Stimulated activated naive CD8-positive, alpha-beta T cell treated with anti-CD3 and anti-CD28 coated beads, Interleukin-15, Interleukin-2, amounts not matched to agents 100 ng/mL and 50 ng/mL, for 24 hours (primary cell): Measurements from ENCODE around the gene KCNQ1OT1.

Experiments
- H3K27ac Mint-ChIP-seq: one replicate; pipeline ENCODE4 v1.8.0; 2021; ENCODE audit warnings: mild to moderate bottlenecking, mixed read lengths
- H3K27me3 Mint-ChIP-seq: one replicate; pipeline ENCODE4 v1.8.0; 2021; ENCODE audit warnings: mixed read lengths
- H3K36me3 Mint-ChIP-seq: one replicate; pipeline ENCODE4 v1.8.0; 2021; ENCODE audit warnings: low read depth, mixed read lengths
- H3K4me1 Mint-ChIP-seq: one replicate; pipeline ENCODE4 v1.8.0; 2021; ENCODE audit warnings: low read depth, mixed read lengths
- H3K4me3 Mint-ChIP-seq: one replicate; pipeline ENCODE4 v1.8.0; 2021; ENCODE audit warnings: mild to moderate bottlenecking, mixed read lengths
- H3K9me3 Mint-ChIP-seq: one replicate; pipeline ENCODE4 v1.8.0; 2021; ENCODE audit warnings: mixed read lengths

Gene KCNQ1OT1

GRCh38 chr11:2681408-2682145, 18.2 kb downstream of the KCNQ1OT1 start:
- Mint-ChIP-seq H3K4me3 (no peak overlapping the region), H3K36me3 (no peaks in the 10 kb centered on the region), H3K4me1 (peaks cover 5% of the 10 kb centered on the region), H3K27ac (peak overlapping the region; percentile 16), H3K9me3 (no peaks in the 10 kb centered on the region), H3K27me3 (no peaks in the 10 kb centered on the region)

- peaks cover 5% of the 10 kb centered on the region for H3K4me1 Mint-ChIP-seq
- H3K4me3 Mint-ChIP-seq, result no peak overlapping the region
- H3K36me3 Mint-ChIP-seq, result no peaks in the 10 kb centered on the region
- no peak overlapping the region for H3K27ac Mint-ChIP-seq
- H3K9me3 Mint-ChIP-seq, result no peaks in the 10 kb centered on the region
- no peaks in the 10 kb centered on the region for H3K27me3 Mint-ChIP-seq
Measured at GRCh38 chr11:2679011-2679676, 20.6 kb downstream of the KCNQ1OT1 start.

- H3K4me3 Mint-ChIP-seq, result no peak overlapping the region
- peaks cover 5% of the 10 kb centered on the region for H3K4me1 Mint-ChIP-seq
- no peaks in the 10 kb centered on the region for H3K9me3 Mint-ChIP-seq
- H3K27ac Mint-ChIP-seq, result no peak overlapping the region
- no peaks in the 10 kb centered on the region for H3K36me3 Mint-ChIP-seq
- H3K27me3 Mint-ChIP-seq, result no peaks in the 10 kb centered on the region
Measured at GRCh38 chr11:2678396-2678795, 21.4 kb downstream of the KCNQ1OT1 start.

GRCh38 chr11:2677127-2677526, 22.7 kb downstream of the KCNQ1OT1 start:
- Mint-ChIP-seq H3K27ac (no peak overlapping the region), H3K9me3 (no peaks in the 10 kb centered on the region), H3K27me3 (no peaks in the 10 kb centered on the region), H3K36me3 (no peaks in the 10 kb centered on the region), H3K4me3 (no peak overlapping the region), H3K4me1 (peaks cover 5% of the 10 kb centered on the region)

GRCh38 chr11:2675540-2675939, 24.3 kb downstream of the KCNQ1OT1 start:
- H3K4me1 Mint-ChIP-seq, result peaks cover 3% of the 10 kb centered on the region
- H3K9me3 Mint-ChIP-seq, result no peaks in the 10 kb centered on the region
- no peak overlapping the region for H3K27ac Mint-ChIP-seq
- no peaks in the 10 kb centered on the region for H3K36me3 Mint-ChIP-seq
- no peaks in the 10 kb centered on the region for H3K27me3 Mint-ChIP-seq
- no peak overlapping the region for H3K4me3 Mint-ChIP-seq

- peaks cover 3% of the 10 kb centered on the region for H3K4me1 Mint-ChIP-seq
Measured at GRCh38 chr11:2674658-2675131, 25.1 kb downstream of the KCNQ1OT1 start.

GRCh38 chr11:2673871-2674471, 25.8 kb downstream of the KCNQ1OT1 start:
- H3K4me3 Mint-ChIP-seq, result no peak overlapping the region
- H3K27me3 Mint-ChIP-seq, result no peaks in the 10 kb centered on the region
- H3K4me1 Mint-ChIP-seq, result peaks cover 3% of the 10 kb centered on the region
- H3K36me3 Mint-ChIP-seq, result no peaks in the 10 kb centered on the region
- no peak overlapping the region for H3K27ac Mint-ChIP-seq
- H3K9me3 Mint-ChIP-seq, result no peaks in the 10 kb centered on the region

More at GRCh38 chr11:2674658-2675131, 25.1 kb downstream of the KCNQ1OT1 start:
- H3K36me3 Mint-ChIP-seq, result no peaks in the 10 kb centered on the region
- H3K27ac Mint-ChIP-seq, result no peak overlapping the region
- H3K9me3 Mint-ChIP-seq, result no peaks in the 10 kb centered on the region
- H3K27me3 Mint-ChIP-seq, result no peaks in the 10 kb centered on the region
- no peak overlapping the region for H3K4me3 Mint-ChIP-seq

- H3K4me1 Mint-ChIP-seq, result peaks cover 3% of the 10 kb centered on the region
- H3K27ac Mint-ChIP-seq, result no peak overlapping the region
- no peaks in the 10 kb centered on the region for H3K27me3 Mint-ChIP-seq
- H3K4me3 Mint-ChIP-seq, result no peak overlapping the region
- H3K36me3 Mint-ChIP-seq, result no peaks in the 10 kb centered on the region
- H3K9me3 Mint-ChIP-seq, result no peaks in the 10 kb centered on the region
Measured at GRCh38 chr11:2673250-2673610, 26.6 kb downstream of the KCNQ1OT1 start.

- Mint-ChIP-seq H3K4me3 (no peak overlapping the region), H3K27me3 (no peaks in the 10 kb centered on the region), H3K4me1 (peaks cover 1% of the 10 kb centered on the region), H3K36me3 (no peaks in the 10 kb centered on the region), H3K27ac (no peak overlapping the region), H3K9me3 (no peaks in the 10 kb centered on the region)
Measured at GRCh38 chr11:2672553-2673249, 27.1 kb downstream of the KCNQ1OT1 start.

GRCh38 chr11:2671748-2672147, 28.0 kb downstream of the KCNQ1OT1 start:
- Mint-ChIP-seq H3K27ac (no peak overlapping the region), H3K4me3 (no peak overlapping the region), H3K4me1 (no peaks in the 10 kb centered on the region), H3K27me3 (no peaks in the 10 kb centered on the region), H3K36me3 (no peaks in the 10 kb centered on the region), H3K9me3 (no peaks in the 10 kb centered on the region)

GRCh38 chr11:2670541-2671100, 29.2 kb downstream of the KCNQ1OT1 start:
- no peaks in the 10 kb centered on the region for H3K27me3 Mint-ChIP-seq
- H3K27ac Mint-ChIP-seq, result no peak overlapping the region
- no peaks in the 10 kb centered on the region for H3K36me3 Mint-ChIP-seq
- H3K9me3 Mint-ChIP-seq, result no peaks in the 10 kb centered on the region
- no peak overlapping the region for H3K4me3 Mint-ChIP-seq
- H3K4me1 Mint-ChIP-seq, result no peaks in the 10 kb centered on the region

GRCh38 chr11:2669634-2670469, 29.9 kb downstream of the KCNQ1OT1 start:
- H3K36me3 Mint-ChIP-seq, result no peaks in the 10 kb centered on the region
- no peaks in the 10 kb centered on the region for H3K9me3 Mint-ChIP-seq
- no peak overlapping the region for H3K4me3 Mint-ChIP-seq
- H3K27ac Mint-ChIP-seq, result no peak overlapping the region
- no peaks in the 10 kb centered on the region for H3K27me3 Mint-ChIP-seq
- H3K4me1 Mint-ChIP-seq, result no peaks in the 10 kb centered on the region

GRCh38 chr11:2668876-2669275, 30.9 kb downstream of the KCNQ1OT1 start:
- H3K4me1 Mint-ChIP-seq, result no peaks in the 10 kb centered on the region

GRCh38 chr11:2667940-2668339, 31.9 kb downstream of the KCNQ1OT1 start:
- Mint-ChIP-seq H3K9me3 (no peaks in the 10 kb centered on the region), H3K4me3 (no peak overlapping the region), H3K4me1 (no peaks in the 10 kb centered on the region), H3K36me3 (no peaks in the 10 kb centered on the region), H3K27ac (no peak overlapping the region), H3K27me3 (no peaks in the 10 kb centered on the region)

More at GRCh38 chr11:2668876-2669275, 30.9 kb downstream of the KCNQ1OT1 start:
- Mint-ChIP-seq H3K9me3 (no peaks in the 10 kb centered on the region), H3K36me3 (no peaks in the 10 kb centered on the region), H3K27ac (no peak overlapping the region), H3K27me3 (no peaks in the 10 kb centered on the region), H3K4me3 (no peak overlapping the region)
